ENCODE results near the gene P4HA3.

- TF ChIP-seq, protein P1, sequence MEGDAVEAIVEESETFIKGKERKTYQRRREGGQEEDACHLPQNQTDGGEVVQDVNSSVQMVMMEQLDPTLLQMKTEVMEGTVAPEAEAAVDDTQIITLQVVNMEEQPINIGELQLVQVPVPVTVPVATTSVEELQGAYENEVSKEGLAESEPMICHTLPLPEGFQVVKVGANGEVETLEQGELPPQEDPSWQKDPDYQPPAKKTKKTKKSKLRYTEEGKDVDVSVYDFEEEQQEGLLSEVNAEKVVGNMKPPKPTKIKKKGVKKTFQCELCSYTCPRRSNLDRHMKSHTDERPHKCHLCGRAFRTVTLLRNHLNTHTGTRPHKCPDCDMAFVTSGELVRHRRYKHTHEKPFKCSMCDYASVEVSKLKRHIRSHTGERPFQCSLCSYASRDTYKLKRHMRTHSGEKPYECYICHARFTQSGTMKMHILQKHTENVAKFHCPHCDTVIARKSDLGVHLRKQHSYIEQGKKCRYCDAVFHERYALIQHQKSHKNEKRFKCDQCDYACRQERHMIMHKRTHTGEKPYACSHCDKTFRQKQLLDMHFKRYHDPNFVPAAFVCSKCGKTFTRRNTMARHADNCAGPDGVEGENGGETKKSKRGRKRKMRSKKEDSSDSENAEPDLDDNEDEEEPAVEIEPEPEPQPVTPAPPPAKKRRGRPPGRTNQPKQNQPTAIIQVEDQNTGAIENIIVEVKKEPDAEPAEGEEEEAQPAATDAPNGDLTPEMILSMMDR (IDR thresholded peaks at IDR 0.05): no peak
- TF ChIP-seq EP300 (IDR thresholded peaks at IDR 0.05): no peak
- no peak for TF ChIP-seq POLR2A (IDR thresholded peaks at IDR 0.05)
Observed at GRCh38 chr11:74280494-74280893, 30.9 kb downstream of the P4HA3 start.
